ENCODE measurements around the gene AP5Z1. TPM values are rescaled to one million over a fixed set of nuclear protein-coding genes. Genes with fewer than 3 reads are reported as not detected.

AP5Z1 gene
- polyA plus RNA-seq, 1 of the 3 experiments (the other 2 are of a cell fraction), result 29.5 TPM

DNA sequence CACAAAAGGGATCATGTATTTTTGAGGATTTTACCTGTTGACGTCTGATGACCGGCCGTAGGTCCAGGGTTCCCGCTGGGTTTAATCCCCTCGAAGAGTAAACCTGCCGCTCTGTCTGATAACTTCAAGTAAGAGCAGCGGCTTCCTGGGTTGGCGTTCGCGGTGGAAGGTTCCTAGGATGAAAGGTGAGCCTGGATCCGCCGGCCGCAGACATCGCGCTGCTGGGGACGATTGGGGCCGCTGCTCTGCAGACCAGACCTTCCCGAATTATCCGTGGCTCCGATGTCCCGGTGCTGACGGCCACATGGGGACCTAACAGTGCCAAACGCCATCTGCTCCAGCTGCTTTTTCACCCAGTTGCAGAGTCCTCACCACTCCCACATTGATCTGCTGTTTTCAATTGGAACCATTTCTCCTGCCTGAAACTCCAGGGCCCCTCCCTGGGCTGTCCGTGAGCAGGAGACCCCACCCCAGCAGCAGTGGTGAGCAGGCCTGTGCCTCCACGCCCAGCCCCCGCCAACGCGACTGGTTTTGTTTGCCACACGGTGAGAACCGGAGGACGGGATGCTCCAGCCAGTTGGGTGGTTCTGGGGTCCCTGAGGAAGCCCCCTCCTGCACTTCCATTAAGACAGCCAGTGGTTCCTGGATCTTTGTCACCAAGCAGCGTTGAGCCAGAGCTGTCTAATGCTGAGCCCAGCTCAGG lies 12.2 kb upstream of the AP5Z1 start:
- no peaks in the 10 kb centered on the region for H3K9me3 ChIP-seq
- no peaks in the 10 kb centered on the region for H3K79me2 ChIP-seq (ENCODE audit: insufficient read depth)
- no peak overlapping the region for H3K4me3 ChIP-seq (ENCODE audit: low read depth in 2 of 2, low read length in 1 of 2)
- H3K36me3 ChIP-seq (replicated peaks in 1 of 2; ENCODE audit: control insufficient read depth in 1 of 2, insufficient read depth in 2 of 2, low read length in 1 of 2), result peaks cover 15 to 73% of the 10 kb centered on the region in 2 experiments
- no peak overlapping the region for H3K4me2 ChIP-seq
- H3K9ac ChIP-seq, result no peak overlapping the region
- DNase-seq, result no peak
- H3F3A ChIP-seq (replicated peaks; ENCODE audit: insufficient read depth), result no peaks in the 10 kb centered on the region
- no peaks in the 10 kb centered on the region for H3K4me1 ChIP-seq (ENCODE audit: control insufficient read depth in 1 of 2, insufficient read depth in 2 of 2, low read depth in 1 of 2, low read length in 1 of 2)
- 98% methylated on average over 32 of the region's 32 CpGs for WGBS (ENCODE audit: low lambda C conversion rate)
- ChIA-PET CTCF (interaction anchor here (1.2 kb wide), 1 partner anchor 120 kb away, joined by 4 read pairs; the partner anchor contains the start of gene RADIL), POLR2A (no interaction called here)
- H4K20me1 ChIP-seq (ENCODE audit: insufficient read depth), result no peaks in the 10 kb centered on the region
- H2AFZ ChIP-seq (ENCODE audit: low read depth), result no peak overlapping the region
- no peaks in the 10 kb centered on the region for H3K9me2 ChIP-seq
- no peak for TF ChIP-seq YY1 (IDR thresholded peaks at IDR 0.05; ENCODE audit: low read depth)
- TF ChIP-seq CHD2 (IDR thresholded peaks at IDR 0.05; ENCODE audit: low read length, partially characterized antibody), result no peak
- TF ChIP-seq JUND (IDR thresholded peaks at IDR 0.05), result no peak
- TF ChIP-seq EP300 (IDR thresholded peaks at IDR 0.05; ENCODE audit: borderline replicate concordance in 1 of 2, low read depth in 1 of 2, low read length in 1 of 2), result no peak
- no peak for TF ChIP-seq MXI1 (IDR thresholded peaks at IDR 0.05; ENCODE audit: low read depth, low read length)
- H3K27ac ChIP-seq (ENCODE audit: low read depth in 2 of 2, low read length in 1 of 2), result no peak overlapping the region
- H3K27me3 ChIP-seq (ENCODE audit: insufficient read depth), result no peaks in the 10 kb centered on the region

DNA sequence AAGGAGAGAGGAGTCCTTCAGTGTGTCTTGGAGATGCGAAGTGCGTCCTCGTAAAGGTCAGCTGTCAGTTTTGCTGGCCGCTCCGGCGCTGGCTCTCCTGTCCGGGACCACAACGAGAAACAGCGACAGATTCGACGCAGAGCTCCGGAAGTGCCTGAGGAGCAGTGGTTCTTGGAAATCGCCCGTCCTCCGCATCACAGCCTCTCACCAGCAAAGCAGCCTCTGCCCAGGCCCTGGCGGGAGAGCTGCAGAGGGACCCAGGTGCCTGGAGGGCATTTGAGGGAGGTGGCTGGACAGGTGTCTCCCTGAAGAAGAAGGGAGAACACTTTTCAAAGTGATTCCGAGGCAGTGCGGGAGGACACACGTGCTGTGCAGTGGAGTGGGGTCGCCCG lies 11.6 kb upstream of the AP5Z1 start:
- no peaks in the 10 kb centered on the region for H3F3A ChIP-seq (replicated peaks; ENCODE audit: insufficient read depth)
- no peak overlapping the region for H3K4me3 ChIP-seq (ENCODE audit: low read depth in 2 of 2, low read length in 1 of 2)
- H3K79me2 ChIP-seq (ENCODE audit: insufficient read depth), result no peaks in the 10 kb centered on the region
- H3K9me3 ChIP-seq, result no peaks in the 10 kb centered on the region
- WGBS (ENCODE audit: low lambda C conversion rate), result 93% methylated on average over 21 of the region's 21 CpGs
- H3K27ac ChIP-seq (ENCODE audit: low read depth in 2 of 2, low read length in 1 of 2), result no peak overlapping the region
- no peaks in the 10 kb centered on the region for H4K20me1 ChIP-seq (ENCODE audit: insufficient read depth)
- no peak overlapping the region for H3K9ac ChIP-seq
- no peak for DNase-seq
- H3K36me3 ChIP-seq (replicated peaks in 1 of 2; ENCODE audit: control insufficient read depth in 1 of 2, insufficient read depth in 2 of 2, low read length in 1 of 2), result peaks cover 15 to 67% of the 10 kb centered on the region in 2 experiments
- H3K4me2 ChIP-seq, result no peak overlapping the region
- H2AFZ ChIP-seq (ENCODE audit: low read depth), result no peak overlapping the region
- H3K9me2 ChIP-seq, result no peaks in the 10 kb centered on the region
- no peak for TF ChIP-seq CTCF (IDR thresholded peaks at IDR 0.05)
- no peak for TF ChIP-seq RXRA (IDR thresholded peaks at IDR 0.05; ENCODE audit: borderline replicate concordance, low read depth)
- TF ChIP-seq MXI1 (IDR thresholded peaks at IDR 0.05; ENCODE audit: low read depth, low read length), result no peak
- no peak for TF ChIP-seq RAD21 (IDR thresholded peaks at IDR 0.05; ENCODE audit: low read length)
- TF ChIP-seq EP300 (IDR thresholded peaks at IDR 0.05; ENCODE audit: borderline replicate concordance in 1 of 2, low read depth in 1 of 2, low read length in 1 of 2), result no peak
- no peak for TF ChIP-seq POLR2AphosphoS5 (IDR thresholded peaks at IDR 0.05; ENCODE audit: low read depth, low read length)
- TF ChIP-seq TEAD4 (IDR thresholded peaks at IDR 0.05; ENCODE audit: borderline replicate concordance, insufficient read depth), result no peak
- TF ChIP-seq, protein P1, sequence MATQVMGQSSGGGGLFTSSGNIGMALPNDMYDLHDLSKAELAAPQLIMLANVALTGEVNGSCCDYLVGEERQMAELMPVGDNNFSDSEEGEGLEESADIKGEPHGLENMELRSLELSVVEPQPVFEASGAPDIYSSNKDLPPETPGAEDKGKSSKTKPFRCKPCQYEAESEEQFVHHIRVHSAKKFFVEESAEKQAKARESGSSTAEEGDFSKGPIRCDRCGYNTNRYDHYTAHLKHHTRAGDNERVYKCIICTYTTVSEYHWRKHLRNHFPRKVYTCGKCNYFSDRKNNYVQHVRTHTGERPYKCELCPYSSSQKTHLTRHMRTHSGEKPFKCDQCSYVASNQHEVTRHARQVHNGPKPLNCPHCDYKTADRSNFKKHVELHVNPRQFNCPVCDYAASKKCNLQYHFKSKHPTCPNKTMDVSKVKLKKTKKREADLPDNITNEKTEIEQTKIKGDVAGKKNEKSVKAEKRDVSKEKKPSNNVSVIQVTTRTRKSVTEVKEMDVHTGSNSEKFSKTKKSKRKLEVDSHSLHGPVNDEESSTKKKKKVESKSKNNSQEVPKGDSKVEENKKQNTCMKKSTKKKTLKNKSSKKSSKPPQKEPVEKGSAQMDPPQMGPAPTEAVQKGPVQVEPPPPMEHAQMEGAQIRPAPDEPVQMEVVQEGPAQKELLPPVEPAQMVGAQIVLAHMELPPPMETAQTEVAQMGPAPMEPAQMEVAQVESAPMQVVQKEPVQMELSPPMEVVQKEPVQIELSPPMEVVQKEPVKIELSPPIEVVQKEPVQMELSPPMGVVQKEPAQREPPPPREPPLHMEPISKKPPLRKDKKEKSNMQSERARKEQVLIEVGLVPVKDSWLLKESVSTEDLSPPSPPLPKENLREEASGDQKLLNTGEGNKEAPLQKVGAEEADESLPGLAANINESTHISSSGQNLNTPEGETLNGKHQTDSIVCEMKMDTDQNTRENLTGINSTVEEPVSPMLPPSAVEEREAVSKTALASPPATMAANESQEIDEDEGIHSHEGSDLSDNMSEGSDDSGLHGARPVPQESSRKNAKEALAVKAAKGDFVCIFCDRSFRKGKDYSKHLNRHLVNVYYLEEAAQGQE (IDR thresholded peaks at IDR 0.05; ENCODE audit: low read depth, low read length), result no peak
- no peak for TF ChIP-seq PBX3 (IDR thresholded peaks at IDR 0.05)
- TF ChIP-seq FOSL2 (IDR thresholded peaks at IDR 0.05; ENCODE audit: borderline replicate concordance, low read depth), result no peak
- H3K27me3 ChIP-seq (ENCODE audit: insufficient read depth), result no peaks in the 10 kb centered on the region
- POLR2A ChIA-PET, result no interaction called here
- CTCF ChIA-PET, result interaction anchor here (1.2 kb wide), 1 partner anchor 119 kb away, joined by 4 read pairs; the partner anchor contains the start of gene RADIL
- H3K4me1 ChIP-seq (ENCODE audit: control insufficient read depth in 1 of 2, insufficient read depth in 2 of 2, low read depth in 1 of 2, low read length in 1 of 2), result no peaks in the 10 kb centered on the region

All from SK-N-SH (cell line).